Ishikawa (cell line): ENCODE data around the gene TRMT13.

Experiments
- CEBPB ChIP-seq: IDR thresholded peaks from 2 replicates; pipeline ENCODE4 v1.6.1; 2012
- CREB1 ChIP-seq: IDR thresholded peaks from 2 replicates; pipeline ENCODE4 v1.6.1; 2012; ENCODE audit warnings: low read depth
- EGR1 ChIP-seq: IDR thresholded peaks from 2 replicates; pipeline ENCODE4 v1.6.1; 2012
- EP300 ChIP-seq: IDR thresholded peaks from 2 replicates; pipeline ENCODE4 v1.6.1; 2012; ENCODE audit warnings: borderline replicate concordance
- FOXM1 ChIP-seq: IDR thresholded peaks from 2 replicates; pipeline ENCODE4 v1.6.1; 2012; ENCODE audit warnings: low read depth, borderline replicate concordance
- NFIC ChIP-seq: IDR thresholded peaks from 2 replicates; pipeline ENCODE4 v1.6.1; 2012
- RAD21 ChIP-seq: IDR thresholded peaks from 2 replicates; pipeline ENCODE4 v1.6.1; 2012; ENCODE audit warnings: low read depth
- TAF1 ChIP-seq: IDR thresholded peaks from 2 replicates; pipeline ENCODE4 v1.6.1; 2012; ENCODE audit warnings: low read depth, mild to moderate bottlenecking
- TCF12 ChIP-seq: IDR thresholded peaks from 2 replicates; pipeline ENCODE4 v1.6.1; 2012; ENCODE audit warnings: low read depth
- TEAD4 ChIP-seq: IDR thresholded peaks from 2 replicates; pipeline ENCODE4 v1.6.1; 2012
- YY1 ChIP-seq: IDR thresholded peaks from 2 replicates; pipeline ENCODE4 v1.6.1; 2012; ENCODE audit warnings: low read depth
- ZBTB7A ChIP-seq: IDR thresholded peaks from 2 replicates; pipeline ENCODE4 v1.6.1; 2012; ENCODE audit warnings: low read depth
- TF ChIP-seq, protein P1 (sequence below): IDR thresholded peaks from 2 replicates; pipeline ENCODE4 v1.6.1; 2012
- TF ChIP-seq, protein P2 (sequence below): IDR thresholded peaks from 2 replicates; pipeline ENCODE4 v1.6.1; 2012
- TF ChIP-seq, protein P3 (sequence below): IDR thresholded peaks from 2 replicates; pipeline ENCODE4 v1.6.1; 2012; ENCODE audit warnings: low read depth, mild to moderate bottlenecking

The TRMT13 gene, protein sequence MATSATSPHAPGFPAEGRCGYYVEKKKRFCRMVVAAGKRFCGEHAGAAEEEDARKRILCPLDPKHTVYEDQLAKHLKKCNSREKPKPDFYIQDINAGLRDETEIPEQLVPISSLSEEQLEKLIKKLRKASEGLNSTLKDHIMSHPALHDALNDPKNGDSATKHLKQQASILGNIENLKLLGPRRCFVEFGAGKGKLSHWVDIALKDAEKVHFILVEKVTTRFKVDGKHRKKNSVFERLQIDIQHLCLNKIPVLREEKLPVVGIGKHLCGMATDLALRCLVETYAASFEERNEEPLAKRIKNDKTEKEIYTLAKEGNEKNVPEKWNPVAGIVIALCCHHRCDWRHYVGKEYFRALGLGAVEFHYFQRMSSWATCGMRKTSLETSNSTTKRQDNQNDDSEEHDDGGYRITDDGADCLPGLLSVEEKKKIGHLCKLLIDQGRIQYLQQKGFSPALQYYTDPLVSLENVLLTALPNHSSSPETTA

DNA sequence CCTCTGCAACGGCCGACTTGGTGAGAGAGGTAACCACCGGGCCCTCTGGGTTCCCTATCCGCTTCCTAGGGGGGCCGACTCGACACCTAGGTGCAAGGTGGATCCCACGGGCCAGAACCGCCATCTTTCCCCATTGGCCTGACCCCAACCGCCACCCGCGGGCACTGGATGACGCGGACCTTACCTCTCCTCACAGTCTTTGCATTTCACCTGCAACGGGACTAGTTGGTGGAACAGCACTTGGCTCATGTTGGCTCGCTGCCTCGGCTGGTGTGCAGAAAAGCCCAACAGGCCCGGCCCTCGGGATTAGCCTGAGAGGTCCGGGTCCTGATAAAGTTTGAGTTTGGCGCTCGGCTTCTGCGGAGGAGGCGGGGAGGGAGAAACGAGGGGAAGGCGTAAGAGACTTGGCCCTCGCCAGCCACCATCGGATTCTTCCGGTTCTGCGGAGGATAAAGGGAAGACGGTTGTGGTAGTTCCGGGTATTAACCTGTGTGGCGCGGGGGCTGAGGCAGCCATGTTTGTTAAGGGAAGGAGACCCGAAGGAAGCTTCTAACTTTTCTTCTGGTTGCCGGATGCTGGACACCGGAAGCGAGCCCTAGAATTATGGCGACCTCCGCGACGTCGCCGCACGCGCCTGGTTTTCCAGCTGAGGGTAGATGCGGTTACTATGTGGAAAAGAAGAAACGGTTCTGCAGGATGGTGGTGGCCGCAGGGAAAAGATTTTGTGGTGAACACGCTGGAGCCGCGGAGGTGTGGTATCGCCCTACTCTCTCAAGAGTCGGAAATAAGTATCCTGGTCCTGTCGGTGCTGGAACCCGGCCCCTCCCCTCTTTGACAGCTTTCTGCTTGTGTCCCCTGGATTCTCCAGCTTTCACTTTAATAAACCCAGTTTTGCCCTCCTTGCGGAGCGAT lies at the start of gene TRMT13, which contains the start of gene SASS6:
TRMT13 (plus strand) TSS at position 598 of the 912 bp plus-strand sequence; CDS start at position 604, 6 bp downstream.
SASS6 (minus strand) TSS at position 365 of the 912 bp plus-strand sequence; CDS start at position 249, 116 bp downstream.
- TF ChIP-seq, protein P1, sequence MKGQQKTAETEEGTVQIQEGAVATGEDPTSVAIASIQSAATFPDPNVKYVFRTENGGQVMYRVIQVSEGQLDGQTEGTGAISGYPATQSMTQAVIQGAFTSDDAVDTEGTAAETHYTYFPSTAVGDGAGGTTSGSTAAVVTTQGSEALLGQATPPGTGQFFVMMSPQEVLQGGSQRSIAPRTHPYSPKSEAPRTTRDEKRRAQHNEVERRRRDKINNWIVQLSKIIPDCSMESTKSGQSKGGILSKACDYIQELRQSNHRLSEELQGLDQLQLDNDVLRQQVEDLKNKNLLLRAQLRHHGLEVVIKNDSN, result no peak; the same call in 1 of the 2 replicates
- TF ChIP-seq NFIC (peak; percentile 51; the same call in 1 of the 2 replicates), TAF1 (peak; percentile 55), TEAD4 (peak; percentile 33), EGR1 (peak; percentile 90), YY1 (peak; percentile 99), FOXM1 (no peak), EP300 (peak; percentile 42; the same call in 1 of the 2 replicates), CEBPB (no peak), ZBTB7A (no peak), RAD21 (no peak), CREB1 (no peak; the same call in 1 of the 2 replicates), TCF12 (peak; percentile 54; the same call in 1 of the 2 replicates)
- TF ChIP-seq, protein P2, sequence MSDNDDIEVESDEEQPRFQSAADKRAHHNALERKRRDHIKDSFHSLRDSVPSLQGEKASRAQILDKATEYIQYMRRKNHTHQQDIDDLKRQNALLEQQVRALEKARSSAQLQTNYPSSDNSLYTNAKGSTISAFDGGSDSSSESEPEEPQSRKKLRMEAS, result peak; percentile 94
- TF ChIP-seq, protein P3, sequence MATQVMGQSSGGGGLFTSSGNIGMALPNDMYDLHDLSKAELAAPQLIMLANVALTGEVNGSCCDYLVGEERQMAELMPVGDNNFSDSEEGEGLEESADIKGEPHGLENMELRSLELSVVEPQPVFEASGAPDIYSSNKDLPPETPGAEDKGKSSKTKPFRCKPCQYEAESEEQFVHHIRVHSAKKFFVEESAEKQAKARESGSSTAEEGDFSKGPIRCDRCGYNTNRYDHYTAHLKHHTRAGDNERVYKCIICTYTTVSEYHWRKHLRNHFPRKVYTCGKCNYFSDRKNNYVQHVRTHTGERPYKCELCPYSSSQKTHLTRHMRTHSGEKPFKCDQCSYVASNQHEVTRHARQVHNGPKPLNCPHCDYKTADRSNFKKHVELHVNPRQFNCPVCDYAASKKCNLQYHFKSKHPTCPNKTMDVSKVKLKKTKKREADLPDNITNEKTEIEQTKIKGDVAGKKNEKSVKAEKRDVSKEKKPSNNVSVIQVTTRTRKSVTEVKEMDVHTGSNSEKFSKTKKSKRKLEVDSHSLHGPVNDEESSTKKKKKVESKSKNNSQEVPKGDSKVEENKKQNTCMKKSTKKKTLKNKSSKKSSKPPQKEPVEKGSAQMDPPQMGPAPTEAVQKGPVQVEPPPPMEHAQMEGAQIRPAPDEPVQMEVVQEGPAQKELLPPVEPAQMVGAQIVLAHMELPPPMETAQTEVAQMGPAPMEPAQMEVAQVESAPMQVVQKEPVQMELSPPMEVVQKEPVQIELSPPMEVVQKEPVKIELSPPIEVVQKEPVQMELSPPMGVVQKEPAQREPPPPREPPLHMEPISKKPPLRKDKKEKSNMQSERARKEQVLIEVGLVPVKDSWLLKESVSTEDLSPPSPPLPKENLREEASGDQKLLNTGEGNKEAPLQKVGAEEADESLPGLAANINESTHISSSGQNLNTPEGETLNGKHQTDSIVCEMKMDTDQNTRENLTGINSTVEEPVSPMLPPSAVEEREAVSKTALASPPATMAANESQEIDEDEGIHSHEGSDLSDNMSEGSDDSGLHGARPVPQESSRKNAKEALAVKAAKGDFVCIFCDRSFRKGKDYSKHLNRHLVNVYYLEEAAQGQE, result no peak

DNA sequence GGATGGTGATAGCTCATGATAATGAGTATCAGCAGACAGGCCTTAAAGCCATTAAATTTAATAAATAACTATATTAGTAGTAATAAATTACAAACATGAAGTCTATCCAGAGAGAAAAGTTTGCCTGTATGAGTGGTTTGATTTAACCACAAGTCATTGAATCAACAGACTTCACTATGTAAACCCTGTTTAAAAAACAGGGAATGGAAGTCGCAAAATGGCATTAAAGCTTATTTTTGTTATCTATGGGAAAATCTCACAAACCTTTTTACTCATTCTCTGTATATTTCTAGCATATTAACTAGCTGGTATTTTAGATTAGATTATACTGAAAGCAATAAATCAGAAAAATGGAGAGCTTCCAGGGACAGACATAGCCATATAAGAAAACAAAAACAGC lies 45.6 kb upstream of the TRMT13 start:
- TF ChIP-seq TEAD4 (no peak), EGR1 (no peak), CREB1 (no peak), EP300 (no peak), TAF1 (no peak)
- TF ChIP-seq, protein P1, result no peak
- TF ChIP-seq, protein P2, result no peak

DNA sequence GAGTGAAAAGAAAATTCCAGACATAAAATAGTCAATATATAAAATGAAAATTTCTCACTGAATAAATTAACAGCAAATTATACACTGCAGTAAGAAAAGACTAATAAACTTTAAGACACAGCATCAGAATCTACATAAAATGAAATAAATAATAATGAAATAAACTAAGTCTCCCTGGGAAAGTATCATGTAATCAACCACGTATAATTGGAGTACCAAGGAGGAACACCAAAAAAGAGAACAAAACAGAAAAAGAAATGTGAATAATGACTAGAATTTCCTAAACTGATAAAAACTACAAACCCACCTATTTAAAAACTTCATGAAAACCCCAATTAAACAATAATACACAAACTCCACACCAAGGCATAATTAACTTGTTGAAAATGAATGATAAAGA lies 43.9 kb upstream of the TRMT13 start:
- no peak for TF ChIP-seq YY1
- TF ChIP-seq CEBPB, result no peak
- no peak for TF ChIP-seq NFIC
- TF ChIP-seq TAF1, result no peak
- no peak for TF ChIP-seq EP300

DNA sequence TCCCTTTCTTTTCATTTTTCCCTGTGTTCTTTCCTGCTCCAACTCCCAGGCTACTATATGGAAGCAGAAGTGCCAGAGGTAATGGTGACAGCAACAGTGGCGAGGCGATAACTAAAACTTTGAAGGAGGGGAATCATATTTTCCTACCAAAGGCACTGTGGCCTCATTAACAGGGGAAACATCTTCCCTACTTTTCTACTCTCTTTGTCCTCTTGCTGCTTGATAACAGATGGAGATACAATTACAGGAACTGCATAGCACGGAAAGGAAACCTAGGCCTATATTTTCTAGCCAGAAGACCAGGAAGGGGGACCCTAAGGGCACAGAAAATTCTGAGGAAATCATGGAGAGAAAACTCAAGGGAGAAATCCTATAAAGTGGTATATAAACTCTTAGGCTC lies 42.5 kb upstream of the TRMT13 start:
- TF ChIP-seq EP300 (no peak), ZBTB7A (no peak), TEAD4 (no peak), TAF1 (no peak), YY1 (no peak), RAD21 (no peak)
- TF ChIP-seq, protein P1, result no peak
- TF ChIP-seq, protein P3, result no peak
- TF ChIP-seq, protein P2, result no peak
